CD4-positive, alpha-beta T cell treated with Interferon gamma for 1 hour (primary cell): ENCODE measurements around the gene ZNF316.

Source experiments
- DNase-seq: peaks from one replicate; pipeline ENCODE4 v3.0.0-alpha.2; 2020

Gene ZNF316

GRCh38 chr7:6622134-6622710 lies 14.9 kb upstream of the ZNF316 start:
- DNase-seq: no peak

GRCh38 chr7:6623589-6624245 lies 13.4 kb upstream of the ZNF316 start:
- peak; percentile 18 for DNase-seq

- DNase-seq: no peak
These were observed 12.9 kb upstream of the ZNF316 start for GRCh38 chr7:6624246-6624611.

- no peak for DNase-seq
These were observed 9.1 kb upstream of the ZNF316 start for GRCh38 chr7:6628045-6628444.

GRCh38 chr7:6630007-6630849 lies 6.9 kb upstream of the ZNF316 start:
- DNase-seq: no peak

- no peak for DNase-seq
These were observed 5.5 kb upstream of the ZNF316 start for GRCh38 chr7:6631605-6632004.

- DNase-seq: no peak
These were observed 3.1 kb upstream of the ZNF316 start for GRCh38 chr7:6634021-6634420.

GRCh38 chr7:6634971-6635370 lies 2.1 kb upstream of the ZNF316 start:
- DNase-seq: peak; percentile 47

- DNase-seq: peak; percentile 73
These were observed 569 bp downstream of the ZNF316 start for GRCh38 chr7:6637544-6638229.

GRCh38 chr7:6639032-6639431 lies 1.9 kb downstream of the ZNF316 start:
- no peak for DNase-seq

GRCh38 chr7:6639627-6640026 lies 2.5 kb downstream of the ZNF316 start:
- no peak for DNase-seq

GRCh38 chr7:6640246-6640721 lies 3.2 kb downstream of the ZNF316 start:
- no peak for DNase-seq

- DNase-seq: no peak
These were observed 4.4 kb downstream of the ZNF316 start for GRCh38 chr7:6641305-6642035.

GRCh38 chr7:6642239-6642839 lies 5.2 kb downstream of the ZNF316 start:
- no peak for DNase-seq

- no peak for DNase-seq
These were observed 5.9 kb downstream of the ZNF316 start for GRCh38 chr7:6642861-6643640.

GRCh38 chr7:6643915-6644625 lies 7.0 kb downstream of the ZNF316 start:
- DNase-seq: no peak

- DNase-seq: no peak
These were observed 7.6 kb downstream of the ZNF316 start for GRCh38 chr7:6644728-6645127.

GRCh38 chr7:6646465-6646864 lies 9.3 kb downstream of the ZNF316 start:
- no peak for DNase-seq

GRCh38 chr7:6647080-6647479 lies 10.0 kb downstream of the ZNF316 start:
- no peak for DNase-seq

- no peak for DNase-seq
These were observed 10.4 kb downstream of the ZNF316 start for GRCh38 chr7:6647541-6647940.
